ENCODE measurements around the gene ANKZF1.

The ANKZF1 gene

GRCh38 chr2:219207884-219208740 is 21.5 kb upstream of the ANKZF1 start:
- no peak for TF ChIP-seq CTCF (IDR thresholded peaks at IDR 0.05; ENCODE audit: extremely low read depth, insufficient read depth, missing control alignments)
- DNase-seq (ENCODE audit: low spot score): no peak
- in situ Hi-C loops (cut with MboI; ENCODE audit: low pct_unique_long_range_greater_than_20kb, low sequenced_read_pairs, unreplicated experiment): loop anchor here (5.0 kb wide), 1 partner anchor 36 kb away; the partner anchor contains the start of gene SLC23A3

GRCh38 chr2:219209236-219210195 is 20.1 kb upstream of the ANKZF1 start:
- DNase-seq (ENCODE audit: low spot score): no peak
- no peak for TF ChIP-seq CTCF (IDR thresholded peaks at IDR 0.05; ENCODE audit: extremely low read depth, insufficient read depth, missing control alignments)
- in situ Hi-C loops (cut with MboI; ENCODE audit: low pct_unique_long_range_greater_than_20kb, low sequenced_read_pairs, unreplicated experiment): loop anchor here (5.0 kb wide), 1 partner anchor 37 kb away; the partner anchor contains the start of gene SLC23A3

GRCh38 chr2:219210196-219210885 is 19.3 kb upstream of the ANKZF1 start:
- in situ Hi-C loops (cut with MboI; ENCODE audit: low pct_unique_long_range_greater_than_20kb, low sequenced_read_pairs, unreplicated experiment): no loop called here
- DNase-seq (ENCODE audit: low spot score): no peak
- no peak for TF ChIP-seq CTCF (IDR thresholded peaks at IDR 0.05; ENCODE audit: extremely low read depth, insufficient read depth, missing control alignments)

- no peak for DNase-seq (ENCODE audit: low spot score)
- TF ChIP-seq CTCF (IDR thresholded peaks at IDR 0.05; ENCODE audit: extremely low read depth, insufficient read depth, missing control alignments): no peak
- in situ Hi-C loops (cut with MboI; ENCODE audit: low pct_unique_long_range_greater_than_20kb, low sequenced_read_pairs, unreplicated experiment): no loop called here
These were observed 18.7 kb upstream of the ANKZF1 start for GRCh38 chr2:219210886-219211362.

GRCh38 chr2:219213026-219213415 is 16.6 kb upstream of the ANKZF1 start:
- in situ Hi-C loops (cut with MboI; ENCODE audit: low pct_unique_long_range_greater_than_20kb, low sequenced_read_pairs, unreplicated experiment): no loop called here
- DNase-seq (ENCODE audit: low spot score): no peak
- no peak for TF ChIP-seq CTCF (IDR thresholded peaks at IDR 0.05; ENCODE audit: extremely low read depth, insufficient read depth, missing control alignments)

Measured in GM13977 (cell line).